IPS-NIHi7 (cell line): ENCODE measurements around the gene CACNA1C.

Experiments
- DNase-seq: peaks from one replicate; pipeline ENCODE4 v3.0.0; 2012; ENCODE audit warnings: mixed read lengths; ENCODE audit errors: extremely low spot score

CACNA1C gene

DNA sequence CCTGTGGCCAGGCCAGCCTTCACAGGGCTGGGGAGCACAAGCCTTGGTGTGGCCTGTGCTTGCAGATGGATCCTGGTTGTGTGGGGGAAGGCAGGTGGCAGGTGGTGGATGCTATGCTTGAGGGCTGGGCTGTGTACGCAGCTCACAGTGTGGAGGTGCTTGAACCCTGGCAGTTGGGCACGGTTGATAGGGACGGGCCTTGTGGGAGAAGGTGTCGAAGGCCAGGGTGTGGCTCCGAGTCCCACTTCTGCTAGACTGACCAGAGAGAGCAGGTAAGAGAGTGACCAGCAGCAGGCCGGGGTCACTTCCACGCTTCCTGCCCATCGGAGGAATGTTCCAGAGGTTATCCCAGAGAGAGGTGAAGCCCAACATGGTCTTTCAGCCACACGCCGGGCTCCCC lies 85.5 kb downstream of the CACNA1C start:
- no peak for DNase-seq

DNA sequence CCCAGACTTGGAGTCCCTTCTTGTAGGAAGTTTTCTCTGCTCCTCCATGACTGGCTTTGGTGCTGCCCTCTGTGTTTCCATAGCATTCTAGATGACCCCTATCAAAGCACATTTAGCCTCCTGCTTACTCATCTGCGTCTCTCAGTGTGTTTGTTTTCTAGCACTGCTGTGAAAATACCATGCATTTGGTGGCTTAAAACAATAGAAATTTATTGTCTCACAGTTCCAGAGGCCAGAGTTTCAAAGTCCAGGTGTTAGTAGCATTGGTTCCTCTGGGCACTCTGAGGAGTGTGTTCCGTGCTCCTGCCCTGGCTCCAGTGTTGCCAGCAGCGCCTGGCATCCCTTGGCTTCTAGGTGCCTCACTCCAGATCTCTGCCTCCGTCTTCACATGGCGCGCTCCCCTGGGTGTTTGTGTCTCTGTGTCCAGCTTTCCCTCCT lies 86.1 kb downstream of the CACNA1C start:
- no peak for DNase-seq

DNA sequence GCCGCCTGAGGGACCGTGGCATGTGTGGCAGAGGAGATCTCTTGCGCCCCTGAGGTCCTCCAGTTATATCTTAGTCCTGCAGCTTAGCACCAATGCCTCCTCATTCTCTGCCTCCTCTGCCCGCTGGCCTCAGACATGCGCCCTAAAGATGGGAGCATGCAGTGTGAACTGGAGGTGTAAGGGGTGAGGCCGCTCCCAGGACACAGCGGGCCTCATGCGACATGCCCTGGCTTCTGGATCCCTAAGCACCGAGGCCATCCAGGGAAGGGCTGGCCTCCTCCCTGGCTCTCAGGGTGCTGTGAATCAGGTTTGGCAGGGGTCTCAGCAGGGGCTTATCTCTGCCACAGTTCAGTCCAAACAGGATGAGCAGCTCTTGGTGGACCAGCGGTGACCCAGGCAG lies 86.9 kb downstream of the CACNA1C start:
- no peak for DNase-seq

- no peak for DNase-seq
Measured at GRCh38 chr12:2140858-2141519, 88.2 kb downstream of the CACNA1C start.

DNA sequence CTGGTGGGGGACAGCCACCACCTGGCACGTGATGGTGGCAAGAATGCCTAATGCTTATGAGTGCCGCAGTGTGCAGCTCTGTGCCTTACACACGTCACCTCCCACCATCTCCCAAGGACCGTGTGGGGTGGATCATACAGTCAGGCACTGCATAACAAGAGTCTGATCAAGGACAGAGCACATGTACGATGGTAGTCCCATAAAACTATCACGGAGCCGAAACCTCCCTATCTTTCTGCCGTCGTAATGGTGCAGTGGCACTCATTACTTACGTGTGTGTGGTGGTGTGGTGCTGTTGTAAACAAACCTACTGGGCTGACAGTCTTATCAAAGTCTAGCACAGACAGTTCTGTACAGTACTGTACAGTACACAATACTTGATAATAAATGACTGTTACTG lies 89.3 kb downstream of the CACNA1C start:
- DNase-seq: no peak

DNA sequence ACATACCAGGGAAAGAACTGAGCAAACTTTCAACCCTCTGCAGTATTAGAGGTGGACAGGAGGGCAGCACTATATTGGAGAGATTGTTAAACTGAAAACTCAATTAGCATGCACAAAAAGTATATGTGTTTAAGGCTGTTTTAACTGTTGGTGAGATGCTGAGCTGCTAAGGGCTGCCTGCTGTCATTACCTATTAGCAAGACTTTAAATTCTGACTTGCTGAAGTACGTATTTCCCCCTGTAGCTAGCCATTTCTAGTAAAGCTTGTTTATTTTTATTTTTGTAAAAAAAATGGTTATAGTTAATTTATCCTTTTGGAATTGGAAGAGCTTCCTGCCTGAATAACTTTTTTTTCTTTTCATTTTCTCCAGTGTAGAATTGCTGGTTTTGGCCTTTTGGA lies 92.2 kb downstream of the CACNA1C start:
- no peak for DNase-seq

- DNase-seq: no peak
Measured at GRCh38 chr12:2145433-2145998, 92.7 kb downstream of the CACNA1C start.

- DNase-seq: no peak
Measured at GRCh38 chr12:2147335-2147734, 94.5 kb downstream of the CACNA1C start.

DNA sequence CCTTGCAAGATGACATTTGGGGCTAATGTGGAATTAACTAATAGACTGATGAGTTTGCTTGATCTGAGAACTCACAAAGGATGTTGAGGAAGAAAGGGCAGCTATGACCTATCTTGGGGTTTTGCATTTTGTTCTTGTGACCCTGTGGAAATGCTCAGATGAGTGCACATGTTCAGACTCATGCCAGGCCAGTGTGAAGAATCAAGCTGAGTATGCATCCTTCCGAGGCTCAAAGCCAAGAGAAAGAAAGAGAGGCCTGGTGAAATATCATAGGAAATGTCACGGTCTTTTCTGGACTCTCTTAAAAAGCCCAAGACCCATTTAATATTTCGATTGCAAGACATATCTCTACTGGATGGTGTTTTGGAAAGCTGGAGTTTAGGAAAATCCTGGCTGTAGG lies 96.3 kb downstream of the CACNA1C start:
- no peak for DNase-seq

DNA sequence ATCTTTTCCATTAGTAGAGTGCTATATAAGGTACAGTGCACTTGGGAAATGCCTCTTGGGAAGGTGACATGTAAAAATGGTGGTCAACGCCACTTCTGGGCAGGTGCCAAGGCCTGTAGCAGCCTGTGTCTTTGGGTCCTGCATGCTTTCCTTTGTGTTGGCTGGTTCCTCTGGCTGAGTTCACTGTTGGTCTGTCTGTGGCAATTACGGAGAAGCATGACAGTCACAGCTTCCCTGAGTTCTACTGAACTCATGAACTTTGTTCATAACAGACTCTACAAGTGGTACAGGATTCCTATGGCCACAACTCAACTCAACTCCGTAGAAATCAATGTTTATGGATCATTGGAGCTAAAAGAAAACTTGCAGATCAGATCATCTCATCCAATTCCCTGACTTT lies 98.0 kb downstream of the CACNA1C start:
- no peak for DNase-seq

- no peak for DNase-seq
Measured at GRCh38 chr12:2151391-2151790, 98.6 kb downstream of the CACNA1C start.

DNA sequence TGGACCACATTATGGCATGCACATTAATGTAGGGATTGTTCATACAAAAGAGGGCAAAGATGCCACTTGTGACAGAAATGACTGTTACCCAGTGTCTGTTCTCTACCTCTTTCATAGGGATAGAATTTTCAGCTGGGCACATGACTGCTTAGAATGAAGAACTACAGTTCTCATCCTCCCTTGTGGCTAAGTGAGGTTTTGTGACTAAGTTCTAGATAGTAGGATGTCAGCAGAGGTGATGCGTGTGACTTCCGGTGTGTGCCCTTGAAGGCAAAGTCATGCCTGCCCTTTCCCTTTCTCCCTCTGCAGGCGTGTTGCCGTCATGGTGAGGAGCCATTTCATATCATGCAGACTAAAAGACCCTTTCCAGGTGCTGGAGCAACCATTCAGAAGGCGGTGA lies 99.3 kb downstream of the CACNA1C start:
- no peak for DNase-seq

GRCh38 chr12:2154050-2154449 lies 101.3 kb downstream of the CACNA1C start:
- no peak for DNase-seq

DNA sequence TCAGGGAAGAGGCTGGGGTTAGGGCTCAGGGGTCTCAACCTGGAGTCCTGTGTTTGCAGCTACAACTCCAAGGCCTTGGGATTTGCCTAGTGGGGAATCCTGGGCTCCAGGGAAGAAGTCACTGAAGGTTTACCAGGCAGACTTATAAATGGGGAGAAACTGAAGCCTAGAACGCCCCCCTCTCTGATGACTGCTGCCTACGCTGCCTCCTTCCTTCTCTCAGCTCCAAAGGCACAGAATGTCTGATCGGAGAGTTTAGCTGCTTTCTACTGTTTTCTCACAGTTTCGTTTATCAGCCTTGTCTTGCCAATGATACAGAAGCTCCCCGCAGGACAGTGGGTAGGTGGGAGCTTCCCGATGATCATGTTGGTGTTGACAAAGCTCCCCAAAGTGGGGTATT lies 101.7 kb downstream of the CACNA1C start:
- no peak for DNase-seq

GRCh38 chr12:2156333-2156732 lies 103.5 kb downstream of the CACNA1C start:
- no peak for DNase-seq

DNA sequence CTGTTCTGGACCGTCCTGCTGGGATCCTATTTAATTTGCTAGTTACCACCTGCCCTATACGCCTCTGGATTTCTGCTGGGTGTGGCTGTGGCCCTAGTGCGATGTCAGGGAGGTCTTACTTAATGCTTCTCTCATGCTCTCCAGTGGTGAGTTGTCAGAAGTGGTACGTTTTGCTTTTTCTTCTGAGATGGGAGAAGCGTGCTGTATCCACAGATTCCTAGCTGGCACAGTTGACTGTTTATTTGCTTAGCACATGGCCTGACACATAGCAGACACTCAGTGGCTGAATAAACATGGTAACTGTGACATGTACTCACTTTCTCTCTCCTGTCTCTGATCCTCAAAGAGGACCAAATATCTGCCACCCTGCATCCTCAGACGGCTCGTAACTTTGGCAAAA lies 107.3 kb downstream of the CACNA1C start:
- no peak for DNase-seq

- no peak for DNase-seq
Measured at GRCh38 chr12:2161473-2161872, 108.7 kb downstream of the CACNA1C start.

- no peak for DNase-seq
Measured at GRCh38 chr12:2163177-2163941, 110.6 kb downstream of the CACNA1C start.

DNA sequence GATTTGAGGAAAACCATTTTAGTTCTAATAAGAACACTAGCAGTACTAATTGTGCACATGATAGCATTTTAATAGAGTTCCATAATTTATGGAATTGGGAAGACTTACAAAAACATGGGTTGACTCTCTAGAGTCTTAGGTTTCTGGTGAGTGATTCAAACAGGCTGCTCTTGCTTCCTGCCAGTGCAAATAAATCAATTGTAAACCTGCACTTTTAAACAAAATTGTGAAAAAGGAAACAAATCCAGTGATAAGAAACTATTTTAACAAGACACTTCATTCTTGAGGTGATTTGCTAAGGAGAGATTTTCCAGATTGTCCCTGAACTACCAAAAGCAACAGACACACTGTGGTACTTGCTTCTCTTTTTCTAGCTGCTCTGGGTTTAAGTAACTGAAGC lies 112.2 kb downstream of the CACNA1C start:
- no peak for DNase-seq

- DNase-seq: no peak
Measured at GRCh38 chr12:2165927-2166326, 113.1 kb downstream of the CACNA1C start.

DNA sequence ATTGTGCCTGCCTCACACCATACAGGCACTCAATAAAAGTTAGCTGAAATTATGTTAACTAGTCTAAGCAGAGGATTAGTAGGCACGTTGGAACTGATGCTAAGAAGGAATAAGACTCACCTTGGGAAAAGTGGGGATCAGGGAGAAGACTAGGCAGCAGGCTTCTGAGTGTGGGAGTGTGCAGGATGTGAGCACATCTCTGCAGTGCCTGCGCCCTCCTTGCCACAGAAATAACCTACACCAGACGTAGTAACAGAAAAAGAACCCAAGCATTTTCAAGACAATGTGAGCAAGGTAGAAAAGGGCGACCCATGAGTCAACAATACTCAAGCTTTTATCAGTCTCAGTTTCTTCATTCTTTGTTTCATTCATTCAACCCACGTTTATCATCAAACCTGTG lies 113.9 kb downstream of the CACNA1C start:
- no peak for DNase-seq

DNA sequence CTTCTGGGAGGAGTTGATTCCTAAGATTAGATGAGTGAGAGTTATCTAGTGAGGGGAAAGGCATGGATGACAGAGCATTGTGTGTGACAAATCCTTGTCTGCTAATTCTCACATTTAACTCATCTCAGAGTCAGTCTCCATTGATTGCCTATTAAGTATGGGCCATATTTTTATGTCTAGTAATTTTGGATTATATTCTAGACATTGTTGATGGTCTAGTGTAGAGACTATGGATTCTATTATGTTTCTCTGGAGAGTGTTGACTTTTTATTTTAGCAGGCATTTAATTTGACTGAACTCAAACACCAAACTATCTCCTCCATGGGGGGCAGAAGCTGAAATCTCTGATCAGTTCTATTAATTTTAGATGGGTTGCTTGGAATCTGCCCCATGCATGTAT lies 114.4 kb downstream of the CACNA1C start:
- no peak for DNase-seq

DNA sequence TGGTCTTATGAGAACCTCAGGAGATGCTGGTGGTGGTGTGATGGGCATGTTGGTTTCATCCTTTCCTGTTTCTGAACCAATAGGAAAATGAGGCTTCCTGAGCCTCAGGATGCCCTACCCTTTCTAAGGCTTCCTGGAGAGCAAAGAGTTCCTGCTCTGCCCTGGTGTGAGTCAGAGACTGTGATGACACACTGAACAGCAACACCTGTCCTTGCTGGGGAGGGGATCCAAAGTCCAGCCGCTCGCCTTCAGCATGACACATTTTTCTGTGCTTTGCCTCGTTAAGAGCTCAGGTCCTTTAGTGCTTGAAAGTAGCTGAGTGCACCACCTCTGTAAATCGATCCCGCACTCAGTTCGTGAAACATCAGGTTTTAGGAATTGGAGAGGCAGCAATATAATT lies 116.0 kb downstream of the CACNA1C start:
- no peak for DNase-seq
